HG03575 (cell line): ENCODE results near the gene LARP1.

Experiments
- ATAC-seq: cut with Tn5 transposase; IDR thresholded peaks from one replicate; pipeline ENCODE4 v1.9.1; 2021; ENCODE audit not compliant: unreplicated experiment, insufficient number of reproducible peaks, low FRiP score; ENCODE audit errors: extremely low read depth

Gene LARP1

DNA sequence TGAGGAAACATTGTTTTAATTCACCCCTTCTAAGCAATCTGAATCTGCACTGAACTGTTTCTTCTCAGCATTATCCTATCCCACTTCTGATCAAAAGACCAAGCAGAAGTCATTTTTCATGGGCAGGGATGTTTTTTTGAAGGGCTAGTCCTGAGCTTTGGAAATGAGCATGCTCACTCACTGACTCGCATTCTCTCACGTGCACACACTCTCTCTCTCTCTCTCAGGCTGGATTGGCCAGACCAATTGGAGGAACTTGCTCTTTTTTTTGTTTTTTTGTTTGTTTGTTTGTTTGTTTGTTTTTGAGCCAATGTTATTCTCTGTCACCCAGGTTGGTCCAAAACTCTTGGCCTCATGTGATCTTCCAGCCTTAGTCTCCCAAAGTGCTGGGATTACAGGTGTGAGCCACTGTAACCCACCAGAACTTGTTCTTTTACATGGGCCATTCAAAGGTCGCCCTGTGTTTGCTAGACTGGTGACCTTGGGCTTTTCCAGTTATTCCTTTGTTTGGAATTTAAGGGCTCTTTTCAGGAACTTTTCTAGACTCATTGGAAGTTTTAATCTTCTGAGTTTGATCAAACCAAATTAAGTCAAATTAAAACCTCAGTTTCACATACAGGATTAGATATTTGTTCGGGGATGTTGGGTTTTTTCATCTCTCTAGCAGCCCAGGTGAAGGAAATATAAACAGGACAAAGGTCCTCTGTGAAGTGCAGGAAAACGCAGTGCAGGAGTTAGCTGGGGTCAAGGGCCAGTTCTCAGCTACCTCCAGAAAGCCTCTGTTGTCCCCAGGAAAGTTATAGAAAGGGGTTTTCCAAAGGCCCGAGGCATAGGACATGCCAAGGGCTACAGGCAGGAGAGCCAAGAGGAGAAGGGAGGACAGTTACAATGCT is 82.1 kb downstream of the LARP1 start:
- ATAC-seq: no peak

DNA sequence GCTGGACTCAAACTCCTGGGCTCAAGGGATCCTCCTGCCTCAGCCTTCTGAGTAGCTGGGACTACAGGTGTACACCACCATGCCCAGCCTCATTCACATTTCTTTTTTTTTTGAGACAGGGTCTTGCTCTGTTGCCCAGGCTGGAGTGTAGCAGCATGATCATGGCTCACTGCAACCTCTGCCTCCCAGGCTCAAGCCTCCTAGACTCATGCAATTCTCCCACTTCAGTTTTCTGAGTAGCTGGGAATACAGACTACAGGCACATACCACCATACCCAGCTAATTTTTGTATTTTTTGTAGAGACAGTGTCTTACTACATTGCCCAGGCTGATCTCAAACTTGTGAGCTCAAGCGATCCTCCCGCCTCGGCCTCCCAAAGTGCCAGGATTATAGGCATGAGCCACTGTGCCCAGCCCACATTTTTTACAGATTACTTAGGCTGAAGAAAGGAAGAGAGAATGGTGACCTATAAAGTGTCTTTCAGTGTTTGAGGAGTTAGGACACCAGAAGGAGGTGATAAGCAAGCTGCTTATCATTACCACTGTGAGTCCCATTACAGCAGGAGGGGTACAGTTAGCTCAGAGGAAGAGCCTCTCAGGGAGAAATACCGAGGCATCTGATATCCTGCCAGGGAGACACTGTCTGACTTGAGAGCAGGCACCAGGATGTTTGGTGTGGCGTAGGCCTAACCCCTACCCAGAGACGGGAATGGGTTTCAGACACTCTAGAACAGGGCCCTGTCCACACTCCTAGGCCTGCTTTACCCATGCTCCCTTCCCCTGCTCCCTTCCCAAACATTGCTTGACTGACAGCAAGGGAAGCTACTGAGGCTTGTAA is 85.5 kb downstream of the LARP1 start:
- no peak for ATAC-seq

DNA sequence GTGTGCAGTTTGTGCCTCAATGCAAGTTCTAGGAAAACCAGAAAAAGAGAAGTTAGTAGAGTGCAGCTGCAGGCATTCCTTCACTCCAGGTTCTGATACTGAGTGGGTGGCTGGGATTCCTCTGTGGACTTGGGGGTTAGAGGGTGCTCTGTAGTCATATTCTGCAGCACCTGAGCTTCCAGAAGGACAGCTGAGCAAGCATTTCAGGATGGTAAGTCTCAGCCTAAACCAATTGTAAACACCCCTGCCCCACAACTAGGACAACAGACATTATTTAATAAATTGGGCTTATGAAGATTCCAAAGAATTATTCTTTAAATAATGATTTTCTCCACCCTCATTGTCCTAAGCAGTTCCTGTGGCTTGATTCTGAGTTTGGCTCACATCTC is 86.1 kb downstream of the LARP1 start:
- no peak for ATAC-seq

DNA sequence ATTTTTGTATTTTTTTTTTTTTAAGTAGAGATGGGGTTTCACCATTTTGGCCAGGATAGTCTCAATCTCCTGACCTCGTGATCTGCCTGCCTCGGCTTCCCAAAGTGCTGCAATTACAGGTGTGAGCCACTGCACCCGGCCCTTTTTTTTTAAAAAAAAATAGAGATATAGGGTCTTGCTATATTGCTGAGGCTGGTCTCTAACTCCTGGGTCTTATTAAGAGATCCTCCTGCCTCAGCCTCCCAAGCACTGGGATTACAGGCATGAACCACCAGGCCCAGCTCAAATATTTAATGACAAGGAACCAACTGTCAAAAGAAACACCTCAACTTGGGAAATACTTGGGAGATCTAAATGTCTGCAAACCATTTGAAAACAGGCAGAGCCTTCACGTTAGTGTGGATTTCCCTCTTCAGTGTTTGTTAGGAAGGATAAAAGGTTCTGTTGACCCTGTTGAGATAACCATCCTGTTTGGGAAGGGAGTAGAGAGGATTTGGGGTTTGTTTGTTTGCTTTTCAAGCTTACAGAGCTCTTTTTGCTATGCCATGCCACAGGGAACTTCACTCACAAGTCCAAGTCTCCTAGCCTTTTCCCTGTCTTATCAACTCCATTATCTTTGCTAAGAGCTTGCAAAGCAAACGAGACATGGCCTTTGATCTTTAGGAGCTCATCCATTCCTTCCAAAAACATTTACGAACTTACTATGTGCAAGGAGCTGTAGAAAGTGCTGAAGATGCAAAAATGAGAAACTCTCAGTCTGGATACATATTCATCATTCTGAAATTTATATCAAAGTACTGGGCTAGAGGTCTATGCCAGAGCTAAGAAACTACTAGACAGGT is 87.7 kb downstream of the LARP1 start:
- ATAC-seq: no peak

DNA sequence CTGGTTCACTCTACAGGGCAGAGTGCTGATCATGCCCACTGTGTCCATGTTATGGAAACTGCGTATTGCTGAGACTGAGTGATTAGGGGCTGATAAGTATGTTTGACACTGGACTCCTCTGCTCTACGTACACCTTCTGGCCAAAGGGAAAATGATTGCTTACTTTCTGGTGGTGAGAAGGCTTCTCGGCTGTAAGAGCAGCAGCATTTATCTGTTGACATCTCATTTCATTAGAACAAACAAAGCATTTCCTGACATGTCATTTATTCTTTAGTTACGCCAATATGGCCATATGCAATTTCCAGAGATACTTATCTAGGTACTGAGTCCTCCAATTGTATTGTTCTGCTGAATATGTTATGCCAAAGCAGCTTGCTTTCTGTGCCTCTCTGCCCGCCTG is 89.6 kb downstream of the LARP1 start:
- no peak for ATAC-seq

DNA sequence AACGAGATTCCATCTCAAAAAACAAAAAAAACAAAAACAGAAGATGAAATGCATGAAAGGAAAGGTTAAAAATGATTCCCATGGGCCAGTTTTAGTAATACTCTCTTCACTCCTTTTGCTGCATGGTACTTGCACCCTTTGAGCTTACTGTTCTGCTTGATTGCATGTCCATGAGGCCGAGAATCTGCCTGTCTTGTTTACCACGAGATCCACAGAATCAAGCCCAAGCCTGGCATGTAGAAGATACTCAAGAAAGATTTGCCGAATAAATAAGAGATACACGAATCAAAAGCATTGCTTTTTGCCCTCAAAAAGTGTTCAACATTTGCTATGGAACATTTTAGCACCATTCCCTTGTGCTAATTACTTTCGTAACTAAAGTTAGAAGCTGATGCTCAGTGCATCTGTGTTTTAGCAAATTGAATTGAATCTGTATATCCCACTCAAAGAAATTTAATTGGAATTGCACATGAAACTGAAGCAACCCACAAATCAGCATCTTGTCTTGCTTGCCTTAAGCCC is 94.1 kb downstream of the LARP1 start:
- ATAC-seq: no peak

DNA sequence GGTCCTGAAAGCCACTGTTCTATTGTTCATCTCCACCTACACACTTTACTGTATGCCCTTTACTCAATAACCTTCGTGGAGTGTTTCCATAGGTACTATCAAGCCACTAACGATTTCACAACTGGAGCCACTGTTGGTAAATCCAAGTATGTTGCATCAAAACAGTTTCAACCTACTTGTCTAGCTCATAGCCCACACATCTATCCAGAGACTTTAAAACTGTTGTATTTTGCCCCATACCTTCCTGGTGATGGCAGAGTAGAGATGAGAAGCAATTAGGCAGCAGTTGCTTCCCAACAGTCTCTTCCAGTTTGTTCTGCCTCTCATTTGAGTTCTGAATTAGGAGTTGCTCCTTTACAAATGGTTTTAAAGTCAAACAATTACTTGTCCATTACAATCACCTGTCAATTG is 94.6 kb downstream of the LARP1 start:
- ATAC-seq: no peak

DNA sequence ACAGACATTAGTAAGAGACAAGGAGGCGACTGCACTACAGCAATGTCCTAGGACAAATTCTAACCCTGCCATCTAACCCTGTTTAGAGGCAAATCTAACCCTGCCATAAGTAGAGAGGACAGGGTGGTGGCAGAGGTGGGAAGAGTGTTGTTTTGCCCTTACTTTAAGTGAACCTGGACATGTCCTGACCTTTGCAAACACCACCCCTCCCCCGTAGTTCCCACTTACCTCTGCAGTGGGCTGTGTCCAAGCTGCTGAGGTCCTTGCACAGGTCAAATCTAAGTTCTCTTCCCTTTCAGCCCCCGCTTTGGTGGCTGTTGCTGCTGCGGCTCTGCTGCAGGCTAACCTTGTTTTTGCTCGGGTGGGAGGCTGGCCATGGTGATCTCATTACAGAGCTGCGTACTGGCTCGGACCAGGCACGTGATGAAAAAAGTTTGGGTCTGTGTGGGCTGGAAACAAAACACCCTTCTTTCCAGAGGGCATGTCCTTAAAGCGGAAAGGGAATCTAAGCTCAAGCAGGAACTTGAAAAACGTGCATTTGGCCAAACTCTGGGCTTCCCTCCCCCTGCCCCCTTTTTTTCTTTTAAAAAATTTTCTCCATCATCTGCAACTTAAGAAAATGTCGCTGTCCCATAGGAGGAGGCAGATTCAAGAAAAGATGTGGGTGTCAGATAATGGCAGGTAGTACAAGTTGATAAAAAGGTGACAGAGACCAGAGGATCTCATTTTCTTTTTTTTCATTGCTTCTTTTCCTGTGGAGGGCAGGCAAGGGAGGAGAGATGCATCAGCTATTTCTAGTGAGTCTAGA is 95.3 kb downstream of the LARP1 start, which contains the start of gene FAXDC2:
FAXDC2 (minus strand) TSS at position 349 of the 808 bp plus-strand sequence. CDS start 12,425 bp downstream, outside the sequence.
- no peak for ATAC-seq

DNA sequence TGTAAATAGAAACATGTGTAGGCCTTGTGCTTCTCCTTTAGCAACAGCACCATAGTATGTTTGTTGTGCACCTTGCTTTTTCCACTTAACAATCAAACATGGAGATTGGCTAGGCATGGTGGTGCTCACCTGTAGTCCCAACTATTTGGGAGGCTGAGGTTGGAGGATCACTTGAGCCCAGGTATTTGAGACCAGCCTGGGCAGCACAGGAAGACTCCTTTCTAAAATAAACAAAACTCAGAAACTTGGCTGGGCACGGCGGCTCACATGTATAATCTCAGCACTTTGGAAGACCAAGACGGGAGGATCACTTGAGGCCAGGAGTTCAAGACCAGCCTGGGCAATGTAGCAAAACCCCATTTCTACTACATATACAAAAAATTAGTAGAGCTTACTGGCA is 96.2 kb downstream of the LARP1 start:
- no peak for ATAC-seq

DNA sequence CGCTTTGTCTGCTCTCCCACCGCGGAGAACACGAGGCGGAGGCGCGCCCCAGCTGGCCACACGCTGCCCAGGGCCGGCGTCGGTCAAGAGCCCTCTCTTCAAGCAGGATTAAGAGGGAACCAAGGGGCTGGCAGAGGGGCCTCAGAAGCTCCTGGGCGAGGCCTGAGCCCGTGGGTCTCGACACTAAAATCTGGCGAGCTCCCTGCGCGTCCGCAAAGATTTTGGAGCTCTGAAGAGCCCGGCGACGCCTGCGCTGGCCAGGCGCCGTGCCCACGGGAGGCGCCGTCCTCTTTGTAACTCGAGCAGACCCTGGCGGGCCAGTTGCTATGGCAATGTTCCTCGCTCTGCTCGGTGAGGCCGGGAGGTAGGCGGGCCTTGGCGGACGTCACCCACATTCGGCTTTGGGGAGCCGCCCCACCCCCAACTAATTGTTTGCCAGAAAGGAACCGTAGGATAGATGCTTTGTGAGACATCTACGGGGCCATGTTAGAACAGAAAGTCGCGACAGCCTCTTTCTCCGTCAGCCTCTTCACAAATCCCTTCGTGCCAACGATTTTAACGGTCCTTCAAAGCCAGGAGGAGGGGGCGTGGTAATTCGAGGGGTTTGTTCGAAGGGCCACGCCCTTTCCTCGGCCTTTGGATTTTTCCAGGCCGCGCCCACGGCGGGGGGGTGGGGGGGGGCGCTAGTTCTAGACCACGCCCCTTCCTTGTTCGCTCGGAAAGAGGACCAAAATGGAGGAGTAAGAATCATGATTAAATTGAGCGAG is 102.5 kb downstream of the LARP1 start:
- peak; percentile 32 for ATAC-seq

DNA sequence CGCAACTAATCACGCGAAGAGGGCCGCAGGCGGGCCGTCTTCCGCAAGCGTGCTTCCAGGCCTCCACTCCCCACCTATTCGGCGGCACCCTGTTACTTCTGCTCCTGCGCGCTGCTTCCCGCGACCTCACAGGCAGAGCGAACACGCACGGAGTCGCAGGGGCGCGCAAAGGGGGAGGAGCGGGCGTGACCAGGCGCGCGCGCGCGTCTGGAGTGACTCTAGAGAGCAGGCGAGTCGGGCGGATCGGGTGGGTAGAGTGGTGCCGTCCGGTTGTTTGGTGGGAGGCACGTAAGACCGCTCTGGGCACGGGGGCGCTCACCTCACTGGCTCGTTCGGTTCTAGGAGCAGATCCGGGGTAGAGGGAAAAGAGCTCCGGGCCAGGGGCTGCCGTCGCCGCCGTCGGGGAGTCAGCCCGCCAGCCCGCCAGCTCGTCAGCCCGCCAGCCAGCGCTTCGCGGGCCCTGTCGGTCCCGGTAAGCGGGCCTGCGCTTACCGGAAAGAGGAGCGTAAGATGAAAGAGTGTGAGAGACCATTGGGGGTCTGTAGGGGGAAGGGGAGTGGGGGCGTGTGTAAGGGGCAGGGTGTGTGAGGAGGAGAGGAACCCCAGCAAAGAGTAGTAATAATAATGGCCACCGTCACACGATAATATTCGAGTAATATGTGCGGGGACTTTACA is 103.3 kb downstream of the LARP1 start, which contains the start of gene CNOT8:
CNOT8 (plus strand) TSS at position 331 of the 675 bp plus-strand sequence. CDS start 4,652 bp downstream, outside the sequence.
- peak; percentile 32 for ATAC-seq

DNA sequence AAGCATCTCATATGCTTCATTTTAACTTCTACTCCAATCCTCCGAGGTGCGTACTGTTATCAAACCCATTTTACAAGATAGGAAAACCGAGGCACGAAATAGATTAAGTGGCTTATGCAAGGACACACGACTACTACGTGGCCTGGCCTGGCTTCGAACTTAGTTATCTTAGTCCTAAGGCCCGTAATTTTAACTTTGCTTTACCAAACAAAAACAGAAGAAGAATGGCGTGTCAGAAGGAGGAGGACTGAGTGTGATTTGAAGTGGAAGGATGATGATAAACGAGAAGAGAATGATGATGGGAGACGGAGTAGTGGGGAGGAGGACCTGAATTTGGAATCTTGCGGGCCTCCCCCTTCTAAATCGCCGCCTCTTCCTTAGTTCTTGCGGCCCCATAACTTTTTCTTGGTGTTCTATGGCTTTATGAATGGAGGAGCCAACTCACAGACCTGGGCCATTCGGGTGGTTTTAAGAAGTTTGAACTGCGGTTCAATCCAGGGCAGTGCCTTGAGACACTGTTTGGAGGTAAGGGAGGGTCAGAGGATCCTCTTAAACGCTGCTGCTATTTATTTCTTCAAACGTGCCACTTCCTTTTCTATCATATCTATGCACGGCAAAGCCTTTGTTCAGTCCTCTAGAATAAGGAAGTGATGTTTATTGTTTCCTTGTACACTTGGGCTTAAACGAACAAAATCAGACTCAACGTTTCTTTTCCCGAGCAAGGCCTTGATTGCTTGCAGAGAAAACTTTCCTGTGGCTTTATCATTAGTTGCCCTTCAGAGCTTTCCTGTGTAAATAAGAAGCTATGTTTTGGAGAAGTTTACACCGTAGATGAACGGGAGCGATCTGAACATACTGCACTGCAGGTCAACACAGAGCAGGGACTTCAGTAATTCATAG is 104.0 kb downstream of the LARP1 start:
- ATAC-seq: no peak

DNA sequence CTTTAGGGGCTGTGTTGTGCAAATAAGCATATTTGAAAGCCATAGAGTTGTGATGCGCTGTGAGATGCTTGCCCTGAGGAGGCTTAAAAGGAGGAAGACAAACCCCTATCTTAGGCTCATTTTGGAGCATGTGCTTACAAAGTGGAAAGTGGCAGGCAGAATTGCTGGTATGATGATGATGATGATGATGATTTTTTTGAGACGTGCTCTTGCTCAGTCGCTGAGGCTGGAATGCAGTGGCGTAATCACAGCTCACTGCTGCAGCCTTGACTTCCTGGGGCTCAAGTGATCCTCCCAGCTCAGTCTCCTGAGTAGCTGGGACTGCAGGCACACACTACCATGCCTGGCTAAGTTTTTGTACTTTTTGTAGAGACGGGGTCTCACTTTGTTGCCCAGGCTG is 104.9 kb downstream of the LARP1 start:
- ATAC-seq: no peak

DNA sequence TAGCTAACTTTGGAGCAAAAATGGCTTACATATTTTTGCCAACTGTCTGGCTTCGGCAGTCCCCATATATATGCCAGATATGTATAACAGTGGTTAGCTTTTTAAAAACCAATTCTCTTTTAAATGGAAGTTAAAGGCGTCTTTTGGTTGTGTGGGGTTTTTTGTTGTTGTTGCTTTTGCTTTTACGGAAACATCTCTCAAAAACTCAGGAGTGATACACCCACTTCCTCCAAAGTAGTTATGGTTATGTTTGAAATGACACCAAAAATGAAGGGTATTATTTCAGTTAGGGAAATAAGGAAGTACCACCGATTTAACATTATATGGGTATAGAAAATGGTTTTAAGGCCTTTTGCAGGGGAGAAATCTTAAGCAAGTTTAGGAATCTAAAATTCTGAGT is 105.6 kb downstream of the LARP1 start:
- no peak for ATAC-seq

DNA sequence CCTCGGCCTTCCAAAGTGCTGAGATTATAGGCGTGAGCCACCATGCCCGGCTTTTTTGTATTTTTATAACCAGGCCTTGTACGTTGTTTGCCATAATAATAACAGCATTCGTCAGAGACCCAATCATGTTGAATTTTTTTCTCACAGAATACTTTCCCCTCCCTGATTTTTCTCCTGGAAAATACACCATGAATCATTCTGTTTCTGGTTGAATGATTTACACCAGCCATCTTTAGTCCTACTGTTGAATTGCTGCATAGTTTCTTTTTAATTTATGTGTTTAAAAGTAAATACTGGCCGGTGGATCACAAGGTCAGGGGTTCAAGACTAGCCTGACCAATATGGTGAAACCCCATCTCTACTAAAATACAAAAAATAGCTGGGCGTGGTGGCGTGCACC is 106.8 kb downstream of the LARP1 start:
- ATAC-seq: no peak

DNA sequence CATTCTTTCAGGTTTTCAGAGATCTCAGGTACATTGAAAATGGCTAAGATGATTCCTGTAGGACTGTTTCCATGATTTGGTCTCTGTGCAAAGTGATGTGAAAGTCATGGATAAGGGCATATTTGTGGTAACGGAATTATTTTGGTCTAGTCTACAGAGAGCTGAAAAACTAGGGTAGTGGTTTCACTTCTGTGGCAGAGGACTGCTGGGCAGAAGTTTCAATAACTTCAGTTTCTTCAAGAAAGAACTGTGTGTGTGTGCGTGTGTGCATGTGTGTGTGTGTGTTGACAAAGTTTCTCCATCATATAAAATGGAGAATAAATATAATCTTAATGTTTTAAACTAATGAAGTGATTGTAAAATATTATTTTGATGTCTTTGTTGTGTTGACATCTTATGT is 107.6 kb downstream of the LARP1 start:
- no peak for ATAC-seq
